Activated B cell treated with CpG ODN at 0.5 μM for 24 hours (primary cell): ENCODE measurements around the gene SEMA3D. TPM values are rescaled to one million over a fixed set of nuclear protein-coding genes. Genes with fewer than 3 reads are reported as not detected.

Source experiments
- ATAC-seq: fragments of 200-7000 bp; cut with Tn5 transposase; one replicate; pipeline ENCODE4 v1.10.0; 2021; ENCODE audit warnings: low read depth, mild to moderate bottlenecking, moderate library complexity
- CTCF ChIA-PET: fragments of 350-600 bp; sonication (Branson Sonifier 250); formaldehyde crosslinking; loops from one replicate; lab custom pipeline; 2021; ENCODE audit warnings: antibody characterized with exemption; lab: Charles Lee
- POLR2A ChIA-PET: fragments of 350-600 bp; sonication (Branson Sonifier 250); formaldehyde crosslinking; loops from one replicate; lab custom pipeline; 2021; ENCODE audit warnings: antibody characterized with exemption; lab: Charles Lee
- DNase-seq: peaks from one replicate; pipeline ENCODE4 v3.0.0; 2022
- H3K27ac Mint-ChIP-seq: one replicate; pipeline ENCODE4 v1.8.0; 2020; ENCODE audit warnings: mixed read lengths
- H3K27me3 Mint-ChIP-seq: one replicate; pipeline ENCODE4 v1.8.0; 2021; ENCODE audit warnings: mixed read lengths
- H3K36me3 Mint-ChIP-seq: one replicate; pipeline ENCODE4 v1.8.0; 2021; ENCODE audit warnings: low read depth, mixed read lengths
- H3K4me1 Mint-ChIP-seq: one replicate; pipeline ENCODE4 v1.8.0; 2021; ENCODE audit warnings: mixed read lengths
- H3K4me3 Mint-ChIP-seq: one replicate; pipeline ENCODE4 v1.8.0; 2020; ENCODE audit warnings: mild to moderate bottlenecking, mixed read lengths
- H3K9me3 Mint-ChIP-seq: one replicate; pipeline ENCODE4 v1.8.0; 2020; ENCODE audit warnings: mixed read lengths
- CTCF ChIP-seq: fragments of 200-600 bp; IDR thresholded peaks from one replicate; pipeline ENCODE4 v1.8.0; 2022; ENCODE audit warnings: antibody characterized with exemption, mild to moderate bottlenecking
- intact Hi-C: fragments of 100-400 bp; cut with micrococcal nuclease; formaldehyde crosslinking; loops from one replicate; pipeline ENCODE4 v1.15.1; 2024
- total RNA-seq: library from RNA; stranded (reverse); gene quantifications from 2 replicates; pipeline ENCODE4 v1.2.3, GENCODE V29; 2022

The SEMA3D gene
- total RNA-seq, 1 donor from 2014 or later: not detected

- Mint-ChIP-seq H3K27me3 (no peaks in the 10 kb centered on the region), H3K4me1 (no peaks in the 10 kb centered on the region), H3K36me3 (no peaks in the 10 kb centered on the region), H3K9me3 (no peaks in the 10 kb centered on the region), H3K27ac (no peak overlapping the region), H3K4me3 (no peak overlapping the region)
- no peak for TF ChIP-seq CTCF
- intact Hi-C loops: no loop called here
- no peak for ATAC-seq
- CTCF ChIA-PET: no interaction called here
- no peak for DNase-seq
- POLR2A ChIA-PET: no interaction called here
Measured at GRCh38 chr7:85126383-85126782, 60.5 kb downstream of the SEMA3D start.

- ChIA-PET POLR2A (no interaction called here), CTCF (no interaction called here)
- H3K36me3 Mint-ChIP-seq: no peaks in the 10 kb centered on the region
- DNase-seq (no peak), ATAC-seq (no peak)
- H3K9me3 Mint-ChIP-seq: no peaks in the 10 kb centered on the region
- H3K4me3 Mint-ChIP-seq: no peak overlapping the region
- no peak for TF ChIP-seq CTCF
- no peaks in the 10 kb centered on the region for H3K4me1 Mint-ChIP-seq
- H3K27me3 Mint-ChIP-seq: no peaks in the 10 kb centered on the region
- intact Hi-C loops: no loop called here
- no peak overlapping the region for H3K27ac Mint-ChIP-seq
Measured at GRCh38 chr7:85125651-85126131, 61.2 kb downstream of the SEMA3D start.

DNA sequence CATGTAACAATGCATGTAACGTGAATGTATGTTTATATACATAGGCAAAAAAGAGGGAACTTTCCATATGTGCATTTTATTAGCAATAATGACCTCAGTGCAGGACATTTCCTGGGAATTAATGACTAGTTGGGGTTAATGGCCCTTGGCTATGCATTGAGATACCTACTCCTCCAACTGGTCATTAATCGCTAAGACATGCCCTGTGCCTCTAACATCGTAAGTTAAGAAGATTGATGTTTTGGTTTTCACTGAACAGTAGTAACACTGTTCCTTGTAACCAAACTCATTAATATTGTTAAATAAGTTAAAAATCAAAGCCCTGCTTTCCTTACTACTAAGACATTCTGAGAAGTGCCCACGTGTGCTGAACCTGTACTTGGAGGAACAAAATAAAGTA, 61.7 kb downstream of the SEMA3D start:
- ChIA-PET CTCF (no interaction called here), POLR2A (no interaction called here)
- DNase-seq: no peak
- no peaks in the 10 kb centered on the region for H3K9me3 Mint-ChIP-seq
- no peak overlapping the region for H3K27ac Mint-ChIP-seq
- intact Hi-C loops: no loop called here
- H3K27me3 Mint-ChIP-seq: no peaks in the 10 kb centered on the region
- ATAC-seq: no peak
- no peak overlapping the region for H3K4me3 Mint-ChIP-seq
- no peak for TF ChIP-seq CTCF
- no peaks in the 10 kb centered on the region for H3K36me3 Mint-ChIP-seq
- no peaks in the 10 kb centered on the region for H3K4me1 Mint-ChIP-seq

DNA sequence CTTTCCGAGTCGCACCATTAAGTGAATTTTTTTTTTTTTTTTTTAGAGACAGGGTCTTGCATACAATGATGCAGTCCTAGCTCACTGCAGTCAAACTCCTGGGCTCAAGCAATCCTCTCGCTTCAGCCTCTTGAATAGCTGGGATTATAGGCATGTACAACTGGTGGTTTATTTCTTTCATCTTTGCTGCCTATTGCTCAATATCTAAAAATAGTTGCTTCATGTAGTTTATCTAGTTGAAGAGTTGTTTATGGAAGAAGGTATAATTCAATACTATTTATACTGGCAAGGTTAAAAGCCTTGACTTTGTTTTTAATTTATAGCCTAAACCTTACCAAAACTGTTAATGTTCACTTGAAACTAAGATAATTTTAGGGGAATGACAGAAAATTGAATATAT, 66.9 kb downstream of the SEMA3D start:
- H3K9me3 Mint-ChIP-seq: no peaks in the 10 kb centered on the region
- CTCF ChIA-PET: no interaction called here

GRCh38 chr7:85115862-85116261, 71.0 kb downstream of the SEMA3D start:
- H3K36me3 Mint-ChIP-seq: no peaks in the 10 kb centered on the region
- no peaks in the 10 kb centered on the region for H3K27me3 Mint-ChIP-seq
- POLR2A ChIA-PET: no interaction called here
- DNase-seq (no peak), ATAC-seq (no peak)
- no peak overlapping the region for H3K4me3 Mint-ChIP-seq
- intact Hi-C loops: loop anchor here (1.0 kb wide), 1 partner anchor 37 kb away; no protein-coding TSS in a partner anchor
- H3K9me3 Mint-ChIP-seq: no peaks in the 10 kb centered on the region
- H3K4me1 Mint-ChIP-seq: no peaks in the 10 kb centered on the region
- CTCF ChIA-PET: no interaction called here
- no peak for TF ChIP-seq CTCF
- no peak overlapping the region for H3K27ac Mint-ChIP-seq

More for the DNA sequence above, 66.9 kb downstream of the SEMA3D start:
- no peak for TF ChIP-seq CTCF
- intact Hi-C loops: no loop called here
- Mint-ChIP-seq H3K4me1 (no peaks in the 10 kb centered on the region), H3K27me3 (no peaks in the 10 kb centered on the region), H3K27ac (no peak overlapping the region), H3K4me3 (no peak overlapping the region), H3K36me3 (no peaks in the 10 kb centered on the region)
- POLR2A ChIA-PET: no interaction called here
- DNase-seq (no peak), ATAC-seq (no peak)
